Fibroblast of pulmonary artery (primary cell): ENCODE measurements around the gene GSS.
A peak's percentile ranks its signal among the peaks of the same experiment; 100 is the strongest.

ENCODE experiments used
- DNase-seq: peaks from one replicate; pipeline ENCODE4 v3.0.0-alpha.2; 2010; ENCODE audit warnings: low read depth
- H3K4me3 ChIP-seq: replicated peaks from 2 replicates; pipeline ENCODE4 v1.5.1; 2011; ENCODE audit warnings: low read depth, mild to moderate bottlenecking, control low read depth, low read length, moderate library complexity
- TF ChIP-seq, protein P1 (sequence below): IDR thresholded peaks from 2 replicates; pipeline ENCODE4 v1.5.1; 2011; ENCODE audit warnings: mild to moderate bottlenecking, control low read depth, low read length, inconsistent platforms; ENCODE audit errors: missing control alignments

Gene GSS

DNA sequence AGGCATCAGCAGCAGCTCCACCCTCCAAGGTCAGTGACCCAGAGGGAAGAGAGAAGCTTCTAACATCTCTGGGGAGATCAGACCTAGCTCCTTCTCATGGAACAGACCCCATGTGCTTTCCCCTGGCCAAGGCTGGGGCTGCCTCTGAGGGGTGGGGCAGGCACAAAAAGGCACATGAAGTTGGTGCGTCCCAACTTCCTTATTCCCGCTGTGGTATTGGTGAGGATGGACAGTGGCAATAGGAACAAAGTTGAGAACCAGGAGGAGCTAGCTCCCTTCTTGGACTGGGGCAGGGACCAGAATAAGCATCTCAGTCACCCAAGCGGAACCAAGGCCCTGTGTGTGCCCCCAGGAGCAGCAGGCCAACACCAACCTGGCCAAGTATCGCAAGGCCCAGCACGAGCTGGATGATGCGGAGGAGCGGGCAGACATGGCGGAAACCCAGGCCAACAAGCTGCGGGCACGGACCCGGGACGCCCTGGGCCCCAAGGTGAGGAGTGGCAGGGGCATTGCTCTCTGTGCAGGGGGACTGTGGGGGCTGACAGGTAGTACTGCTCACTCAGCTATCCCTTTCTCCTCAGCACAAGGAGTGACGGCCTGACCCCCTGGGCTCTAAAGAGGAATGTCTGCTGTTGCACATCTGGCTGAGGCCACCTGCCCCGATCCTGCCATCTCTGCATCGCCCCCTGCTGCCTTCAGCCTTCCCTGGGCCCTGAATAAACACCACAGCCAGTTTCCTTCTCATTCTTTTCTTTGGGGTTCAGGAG is 46.2 kb upstream of the GSS start:
- H3K4me3 ChIP-seq = no peak overlapping the region
- DNase-seq = no peak
- TF ChIP-seq, protein P1, sequence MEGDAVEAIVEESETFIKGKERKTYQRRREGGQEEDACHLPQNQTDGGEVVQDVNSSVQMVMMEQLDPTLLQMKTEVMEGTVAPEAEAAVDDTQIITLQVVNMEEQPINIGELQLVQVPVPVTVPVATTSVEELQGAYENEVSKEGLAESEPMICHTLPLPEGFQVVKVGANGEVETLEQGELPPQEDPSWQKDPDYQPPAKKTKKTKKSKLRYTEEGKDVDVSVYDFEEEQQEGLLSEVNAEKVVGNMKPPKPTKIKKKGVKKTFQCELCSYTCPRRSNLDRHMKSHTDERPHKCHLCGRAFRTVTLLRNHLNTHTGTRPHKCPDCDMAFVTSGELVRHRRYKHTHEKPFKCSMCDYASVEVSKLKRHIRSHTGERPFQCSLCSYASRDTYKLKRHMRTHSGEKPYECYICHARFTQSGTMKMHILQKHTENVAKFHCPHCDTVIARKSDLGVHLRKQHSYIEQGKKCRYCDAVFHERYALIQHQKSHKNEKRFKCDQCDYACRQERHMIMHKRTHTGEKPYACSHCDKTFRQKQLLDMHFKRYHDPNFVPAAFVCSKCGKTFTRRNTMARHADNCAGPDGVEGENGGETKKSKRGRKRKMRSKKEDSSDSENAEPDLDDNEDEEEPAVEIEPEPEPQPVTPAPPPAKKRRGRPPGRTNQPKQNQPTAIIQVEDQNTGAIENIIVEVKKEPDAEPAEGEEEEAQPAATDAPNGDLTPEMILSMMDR = peak; percentile 35

DNA sequence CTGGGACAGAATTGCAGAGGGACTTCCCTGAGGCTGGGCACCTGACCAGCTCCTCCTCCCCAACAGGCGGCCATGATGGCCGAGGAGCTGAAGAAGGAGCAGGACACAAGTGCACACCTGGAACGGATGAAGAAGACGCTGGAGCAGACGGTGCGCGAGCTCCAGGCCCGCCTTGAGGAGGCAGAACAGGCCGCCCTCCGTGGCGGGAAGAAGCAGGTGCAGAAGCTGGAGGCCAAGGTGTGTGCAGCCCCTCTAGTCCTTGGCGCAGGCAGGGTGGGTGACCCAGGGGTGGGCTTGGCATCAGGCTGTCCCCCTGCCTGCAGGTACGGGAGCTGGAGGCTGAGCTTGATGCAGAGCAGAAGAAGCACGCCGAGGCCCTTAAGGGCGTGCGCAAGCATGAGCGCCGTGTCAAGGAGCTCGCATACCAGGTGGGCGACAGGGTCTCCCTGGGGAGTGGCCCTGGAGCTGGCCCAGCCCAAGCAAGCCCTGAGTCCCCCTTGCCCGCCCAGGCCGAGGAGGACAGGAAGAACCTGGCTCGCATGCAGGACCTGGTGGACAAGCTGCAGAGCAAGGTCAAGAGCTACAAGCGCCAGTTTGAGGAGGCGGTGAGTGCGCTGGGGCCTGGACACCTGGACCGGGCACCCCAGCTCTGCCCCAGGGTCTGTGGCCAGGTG is 45.5 kb upstream of the GSS start:
- DNase-seq = no peak
- TF ChIP-seq, protein P1 = no peak
- H3K4me3 ChIP-seq = no peak overlapping the region

DNA sequence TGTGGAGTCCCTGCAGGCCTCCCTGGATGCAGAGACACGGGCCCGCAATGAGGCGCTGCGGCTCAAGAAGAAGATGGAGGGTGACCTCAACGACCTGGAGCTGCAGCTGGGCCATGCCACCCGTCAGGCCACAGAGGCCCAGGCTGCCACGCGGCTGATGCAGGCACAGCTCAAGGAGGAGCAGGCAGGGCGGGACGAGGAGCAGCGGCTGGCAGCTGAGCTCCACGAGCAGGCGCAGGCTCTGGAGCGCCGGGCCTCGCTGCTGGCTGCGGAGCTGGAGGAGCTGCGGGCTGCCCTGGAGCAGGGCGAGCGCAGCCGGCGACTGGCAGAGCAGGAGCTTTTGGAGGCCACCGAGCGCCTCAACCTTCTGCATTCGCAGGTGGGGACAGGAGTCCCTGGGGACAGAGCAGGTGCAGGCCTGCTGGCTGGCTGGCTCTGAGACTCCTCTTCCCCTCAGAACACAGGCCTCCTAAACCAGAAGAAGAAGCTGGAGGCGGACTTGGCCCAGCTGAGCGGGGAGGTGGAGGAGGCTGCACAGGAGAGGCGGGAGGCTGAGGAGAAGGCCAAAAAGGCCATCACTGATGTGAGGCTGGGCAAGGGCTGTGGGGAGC is 44.8 kb upstream of the GSS start:
- TF ChIP-seq, protein P1 = no peak
- no peak for DNase-seq
- no peak overlapping the region for H3K4me3 ChIP-seq

DNA sequence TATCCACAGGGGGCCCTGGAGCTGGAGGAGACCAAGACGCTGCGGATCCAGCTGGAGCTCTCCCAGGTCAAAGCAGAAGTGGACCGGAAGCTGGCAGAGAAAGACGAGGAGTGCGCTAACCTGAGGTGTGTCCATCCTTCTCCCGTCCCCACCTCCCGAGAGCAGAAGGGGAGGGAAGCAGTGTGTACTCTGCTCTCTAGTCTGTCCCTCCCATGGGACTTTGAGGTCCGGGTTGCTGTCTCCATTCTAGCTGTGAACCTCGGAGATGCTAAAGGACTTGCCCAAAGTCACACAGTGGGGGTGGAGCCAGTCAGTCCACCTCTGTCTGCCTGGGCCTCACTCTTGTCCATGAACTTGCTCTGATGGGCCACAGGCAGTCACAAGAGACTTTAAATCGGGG is 44.2 kb upstream of the GSS start:
- DNase-seq = no peak
- TF ChIP-seq, protein P1 = no peak
- H3K4me3 ChIP-seq = no peak overlapping the region

DNA sequence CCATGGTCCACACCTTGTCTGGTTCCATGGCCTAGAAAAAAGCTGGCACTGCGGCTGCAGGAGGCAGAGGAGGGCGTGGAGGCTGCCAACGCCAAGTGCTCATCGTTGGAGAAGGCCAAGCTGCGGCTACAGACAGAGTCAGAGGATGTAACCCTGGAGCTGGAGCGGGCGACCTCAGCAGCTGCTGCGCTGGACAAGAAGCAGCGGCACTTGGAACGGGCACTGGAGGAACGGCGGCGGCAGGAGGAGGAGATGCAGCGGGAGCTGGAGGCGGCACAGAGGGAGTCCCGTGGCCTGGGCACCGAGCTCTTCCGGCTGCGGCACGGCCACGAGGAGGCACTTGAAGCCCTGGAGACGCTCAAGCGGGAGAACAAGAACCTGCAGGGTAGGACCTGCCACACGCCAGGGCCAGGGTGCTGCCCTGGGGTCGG is 43.4 kb upstream of the GSS start:
- DNase-seq = no peak
- TF ChIP-seq, protein P1 = no peak
- no peak overlapping the region for H3K4me3 ChIP-seq

DNA sequence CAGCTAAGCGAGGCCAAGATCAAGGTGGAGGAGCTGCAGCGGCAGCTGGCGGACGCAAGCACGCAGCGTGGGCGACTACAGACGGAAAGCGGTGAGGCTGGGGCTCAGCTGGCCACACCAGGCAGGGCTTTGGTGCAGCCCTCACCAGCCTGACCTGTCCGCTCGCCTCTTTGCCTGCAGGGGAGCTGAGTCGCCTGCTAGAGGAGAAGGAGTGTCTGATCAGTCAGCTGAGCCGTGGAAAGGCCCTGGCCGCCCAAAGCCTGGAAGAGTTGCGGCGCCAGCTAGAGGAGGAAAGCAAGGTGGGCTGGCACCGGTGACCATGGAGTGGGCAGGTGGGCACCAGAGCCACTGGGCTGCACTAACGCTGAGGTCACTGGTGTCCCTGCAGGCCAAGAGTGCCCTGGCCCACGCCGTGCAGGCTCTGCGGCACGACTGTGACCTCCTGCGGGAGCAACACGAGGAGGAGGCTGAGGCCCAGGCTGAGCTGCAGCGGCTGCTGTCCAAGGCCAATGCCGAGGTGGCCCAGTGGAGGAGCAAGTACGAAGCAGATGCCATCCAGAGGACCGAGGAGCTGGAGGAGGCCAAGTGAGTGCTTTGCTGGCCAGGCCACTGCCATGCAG is 42.8 kb upstream of the GSS start:
- TF ChIP-seq, protein P1 = no peak
- DNase-seq = no peak
- no peak overlapping the region for H3K4me3 ChIP-seq
